HG02852 (cell line): ENCODE data around the gene INMT.

Source experiments
- ATAC-seq: cut with Tn5 transposase; IDR thresholded peaks from one replicate; pipeline ENCODE4 v1.9.1; 2021; ENCODE audit warnings: mild to moderate bottlenecking, moderate library complexity; ENCODE audit not compliant: unreplicated experiment

The INMT gene

GRCh38 chr7:30727061-30727945 lies 24.6 kb upstream of the INMT start:
- ATAC-seq, result no peak

DNA sequence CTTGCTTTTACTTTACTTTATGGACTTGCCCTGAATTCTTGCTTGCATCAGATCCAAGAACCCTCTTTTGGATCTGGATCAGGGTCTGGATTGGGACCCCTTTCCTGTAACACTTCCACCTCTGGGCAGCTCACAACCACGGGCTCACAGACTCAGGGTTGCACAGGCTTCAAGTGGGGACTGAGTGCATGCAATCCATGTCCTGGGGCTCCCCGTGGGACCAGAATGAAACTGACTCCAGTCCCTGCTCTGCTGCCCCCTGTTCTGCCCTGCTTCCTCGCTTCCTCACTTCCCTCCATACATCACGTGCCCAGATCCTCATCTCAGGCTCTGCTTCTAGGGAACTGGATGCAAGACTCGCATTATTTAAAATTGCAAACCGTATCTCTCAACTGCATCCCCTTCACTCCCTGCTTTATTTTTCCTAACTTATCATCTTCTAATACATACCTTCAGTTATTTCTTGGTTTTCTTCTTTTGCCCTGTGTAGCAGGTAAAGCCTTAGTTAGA lies 23.3 kb upstream of the INMT start:
- ATAC-seq, result no peak

DNA sequence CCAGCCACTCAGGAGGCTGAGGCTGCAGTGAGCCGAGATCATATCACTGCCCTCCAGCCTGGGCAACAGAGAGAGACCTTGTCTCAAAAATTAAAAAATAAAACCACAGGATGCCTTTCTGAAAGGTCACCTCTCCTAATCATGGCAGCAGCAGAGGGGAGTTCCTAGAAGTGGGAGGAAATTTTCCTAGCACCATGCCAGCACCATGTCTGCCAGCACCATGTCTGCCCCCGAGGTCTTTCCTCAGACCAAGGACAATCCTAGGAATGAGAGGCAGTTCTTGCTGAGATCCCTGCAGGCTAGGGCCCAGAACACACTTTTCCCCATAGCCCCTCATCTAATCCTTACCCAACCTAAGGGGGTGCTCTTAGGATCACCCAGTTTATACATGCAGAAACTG lies 22.3 kb upstream of the INMT start:
- no peak for ATAC-seq

GRCh38 chr7:30730097-30730496 lies 21.8 kb upstream of the INMT start:
- ATAC-seq, result no peak

- no peak for ATAC-seq
Observed at GRCh38 chr7:30730996-30731395, 20.9 kb upstream of the INMT start.

GRCh38 chr7:30731581-30731980 lies 20.4 kb upstream of the INMT start:
- ATAC-seq, result no peak

DNA sequence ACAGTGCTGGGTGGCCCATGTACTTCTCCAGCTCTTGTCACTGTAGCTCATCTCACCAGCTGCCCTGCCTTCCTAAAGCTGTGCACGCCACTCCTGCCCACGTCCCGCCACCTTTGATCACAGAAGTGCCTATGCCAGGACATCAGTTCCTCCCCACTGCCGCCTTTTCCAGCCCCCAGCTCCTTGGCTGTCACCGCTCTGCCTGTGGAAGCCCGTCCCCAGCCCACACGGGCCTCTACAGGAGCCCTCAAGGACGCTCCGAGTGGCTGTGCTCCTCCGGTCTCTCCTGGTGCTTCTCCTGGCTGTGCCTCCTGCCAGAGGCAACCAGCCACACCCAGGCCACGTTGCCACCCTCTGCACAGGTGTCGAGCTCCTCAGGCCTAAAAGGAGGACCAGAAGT lies 19.3 kb upstream of the INMT start:
- ATAC-seq, result no peak

DNA sequence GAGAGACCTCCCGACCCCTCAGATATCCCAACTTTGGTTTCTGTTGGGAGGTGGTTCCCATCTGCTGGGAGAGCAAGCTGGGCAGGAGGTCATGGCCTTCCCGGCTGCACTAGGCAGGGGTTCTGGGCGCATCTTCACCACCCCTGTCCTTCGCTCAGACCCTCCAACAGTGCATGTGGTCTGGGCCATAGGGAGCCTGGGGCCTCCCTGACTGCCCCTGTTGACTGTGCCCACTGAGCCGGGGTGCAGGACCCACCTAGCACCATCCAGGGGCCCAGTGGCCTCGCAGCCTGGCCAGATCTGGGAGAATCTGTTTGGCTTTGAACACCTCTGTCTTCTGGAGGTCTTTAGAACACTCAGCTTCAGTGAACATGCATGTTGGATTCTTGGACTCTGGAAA lies 18.7 kb upstream of the INMT start:
- ATAC-seq, result no peak

DNA sequence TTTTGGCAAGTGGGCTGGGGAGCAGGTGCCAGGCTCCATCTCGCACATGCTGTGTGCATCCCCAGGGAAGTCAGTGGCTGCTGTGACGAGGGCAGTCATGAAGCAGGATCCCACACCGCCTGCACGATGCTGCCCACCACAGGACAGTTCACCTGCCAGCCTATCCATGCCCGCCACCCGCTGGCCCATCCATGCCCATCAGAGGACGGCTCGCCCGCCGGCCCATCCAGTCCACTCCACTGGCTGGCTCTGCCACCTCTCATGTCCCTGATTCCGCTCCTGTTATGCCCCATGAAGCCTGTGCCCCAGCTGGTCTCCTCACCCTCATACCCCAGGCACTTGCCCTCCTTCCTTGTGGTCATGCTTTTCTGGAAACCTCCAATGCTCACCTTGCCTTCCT lies 18.2 kb upstream of the INMT start:
- no peak for ATAC-seq

- ATAC-seq, result no peak
Observed at GRCh38 chr7:30734497-30734896, 17.4 kb upstream of the INMT start.

DNA sequence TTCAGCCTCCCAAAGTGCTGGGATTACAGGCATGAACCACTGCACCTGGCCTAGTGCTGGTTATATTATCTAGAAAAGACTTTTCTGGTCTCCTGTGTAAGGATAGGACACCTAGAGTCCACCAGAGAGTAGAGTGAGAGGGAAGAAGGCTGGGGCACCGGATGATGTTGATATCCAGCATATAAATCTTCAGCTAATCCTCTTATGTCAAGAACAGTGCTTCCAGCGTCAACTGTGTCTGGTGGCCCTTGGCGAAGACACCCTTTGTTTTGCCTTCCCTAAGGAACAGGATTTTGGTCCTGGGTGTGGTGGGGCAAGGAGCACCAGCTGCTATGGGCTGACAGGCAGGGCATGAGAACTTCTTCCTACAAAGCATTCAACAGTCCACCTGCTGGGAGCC lies 16.3 kb upstream of the INMT start:
- no peak for ATAC-seq

- ATAC-seq, result no peak
Observed at GRCh38 chr7:30736291-30736690, 15.6 kb upstream of the INMT start.

GRCh38 chr7:30738026-30738915 lies 13.7 kb upstream of the INMT start:
- ATAC-seq, result no peak

DNA sequence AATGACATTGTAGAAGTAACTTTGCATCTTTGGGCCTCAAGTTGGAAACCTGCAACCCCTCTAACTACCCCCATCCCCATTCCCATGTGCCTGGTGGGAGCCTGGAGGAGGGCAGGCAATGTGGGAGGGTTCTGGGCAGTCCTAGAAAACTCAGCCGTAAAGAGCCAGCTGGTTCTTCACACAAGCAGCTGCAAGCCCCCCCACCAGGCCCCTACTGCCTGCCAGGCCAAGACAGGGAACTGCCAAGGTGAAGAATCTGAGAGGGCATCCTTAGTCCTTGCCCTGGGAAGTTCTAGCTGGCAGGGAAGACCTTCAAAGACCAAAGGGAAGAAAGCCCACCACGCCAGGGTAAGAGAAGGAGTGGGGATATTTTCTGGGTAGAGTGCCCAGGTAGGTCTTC lies 12.2 kb upstream of the INMT start:
- no peak for ATAC-seq

DNA sequence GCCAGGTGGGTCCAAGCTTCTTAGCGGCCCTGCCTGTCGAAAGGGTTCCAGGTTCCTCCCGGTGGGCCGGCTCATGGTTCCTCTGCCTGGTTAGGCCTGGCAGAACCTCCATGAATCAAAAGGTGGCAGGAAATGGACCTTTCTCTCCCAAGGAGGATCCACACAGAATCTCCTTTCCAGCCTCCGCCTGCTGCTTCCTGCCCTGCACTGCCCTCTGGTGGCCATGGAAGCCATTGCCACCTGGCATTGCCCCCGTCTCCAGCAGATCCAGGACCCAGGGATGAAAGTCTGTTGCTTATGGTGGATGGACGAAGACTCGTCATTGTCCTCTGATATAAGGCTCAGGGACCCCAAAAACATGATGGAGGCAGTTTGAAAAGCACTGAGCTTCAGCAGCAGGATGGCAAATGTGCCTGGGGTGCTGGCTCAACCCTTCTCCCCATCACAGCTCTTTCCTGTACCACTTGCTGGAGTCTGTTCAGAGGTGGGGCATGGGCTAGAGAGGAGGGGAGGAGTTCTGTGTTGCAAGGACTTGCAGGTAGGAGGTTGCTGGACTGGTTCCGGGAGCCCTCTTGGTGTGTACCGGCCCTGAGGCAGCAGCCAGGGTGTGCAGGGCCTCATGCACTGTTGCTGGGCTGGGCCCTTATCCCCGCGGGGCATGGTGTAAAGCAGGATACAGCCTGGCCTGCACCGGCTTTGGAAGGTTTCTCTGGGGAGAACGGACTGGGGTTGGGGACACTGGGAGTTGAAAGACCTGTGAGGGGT lies 11.3 kb upstream of the INMT start:
- peak; percentile 72 for ATAC-seq

GRCh38 chr7:30741289-30741688 lies 10.6 kb upstream of the INMT start:
- no peak for ATAC-seq

GRCh38 chr7:30743371-30744074 lies 8.4 kb upstream of the INMT start:
- ATAC-seq, result no peak

DNA sequence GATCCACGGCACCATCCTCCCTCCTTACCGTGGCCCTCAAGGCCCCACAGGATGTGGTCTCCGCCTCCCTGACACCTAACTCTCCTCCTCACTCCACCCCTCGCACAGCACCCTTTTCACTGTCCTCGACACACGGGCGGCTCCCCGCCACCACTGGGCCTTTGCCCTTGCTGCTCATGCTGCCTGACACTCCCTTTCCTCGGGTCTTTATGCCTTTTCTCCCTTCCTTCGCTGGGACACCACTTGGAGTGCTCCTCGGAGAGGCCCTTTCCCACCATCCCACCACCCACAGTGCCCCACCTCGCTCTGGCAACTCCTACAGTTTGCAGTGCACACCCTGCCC lies 7.9 kb upstream of the INMT start:
- no peak for ATAC-seq

- no peak for ATAC-seq
Observed at GRCh38 chr7:30745261-30745941, 6.5 kb upstream of the INMT start.

- ATAC-seq, result no peak
Observed at GRCh38 chr7:30750010-30750409, 1.9 kb upstream of the INMT start.
